Psoas muscle (tissue), 8 donors: ENCODE results near the gene POLN. TPM values are rescaled to one million over a fixed set of nuclear protein-coding genes. Genes with fewer than 3 reads are reported as not detected.

Experiments
- ATAC-seq, 4 donors: fragments of 200-7000 bp; cut with Tn5 transposase; one replicate each; pipeline ENCODE4 v1.9.1; 2020; ENCODE audit warnings: moderate library complexity in 3 of 4, mild to moderate bottlenecking in 2 of 4
- DNase-seq, 2 donors: peaks; one replicate each; pipeline ENCODE4 v3.0.0-alpha.2; 2020
- H3K27ac ChIP-seq: fragments of 200-600 bp; one replicate; pipeline ENCODE4 v1.8.0; 2022
- H3K27me3 ChIP-seq, 3 donors: fragments of 200-600 bp in 1 of 3; one replicate each; pipeline versions ENCODE4 v1.6.1 to v1.8.0; 2013 to 2022; ENCODE audit warnings: low read length in 2 of 3, mild to moderate bottlenecking in 2 of 3, moderate library complexity in 1 of 3; ENCODE audit not compliant: insufficient read depth in 3 of 3
- H3K36me3 ChIP-seq, 2 donors: fragments of 200-600 bp in 1 of 2; one replicate each; pipeline versions ENCODE4 v1.6.1 to v1.8.0; 2013 to 2022; ENCODE audit warnings: low read depth in 1 of 2, mild to moderate bottlenecking in 1 of 2, moderate library complexity in 1 of 2; ENCODE audit not compliant: insufficient read depth in 1 of 2
- H3K4me1 ChIP-seq: fragments of 200-600 bp; one replicate; pipeline ENCODE4 v1.8.0; 2022
- H3K4me3 ChIP-seq: fragments of 200-600 bp; one replicate; pipeline ENCODE4 v1.8.0; 2022; ENCODE audit warnings: mild to moderate bottlenecking
- H3K9me3 ChIP-seq: fragments of 200-600 bp; one replicate; pipeline ENCODE4 v1.8.0; 2022
- CTCF ChIP-seq: fragments of 200-600 bp; IDR thresholded peaks from one replicate; pipeline ENCODE4 v1.8.0; 2022; ENCODE audit warnings: antibody characterized with exemption
- WGBS, 3 donors: extraction: QIAGEN DNeasy Blood & Tissue Kit; methylation state at CpG; one replicate each; pipeline versions ENCODE4 v1.1.6 to v1.1.7; 2013; 5-methylcytosine and 5-hydroxymethylcytosine counted together
- intact Hi-C, 2 donors: fragments of 100-400 bp; cut with DNase I; formaldehyde crosslinking; loops; one replicate each; pipeline versions ENCODE4 v1.11.0 to v1.14.2; 2022
- polyA plus RNA-seq, 3 donors: library from polyadenylated mRNA; stranded (reverse); fragments of 200-250 nt; gene quantifications; one replicate each; pipeline ENCODE4 v1.2.3, GENCODE V29; 2013
- total RNA-seq, 4 donors: library from RNA; stranded (reverse); fragmentation: NEBNext Ultra II Directional in 2 of 4; extraction: Animal tissue kit (Norgen Biotek cat#: 25700) in 2 of 4; gene quantifications; one replicate each; pipeline versions ENCODE4 v1.2.1 to v1.2.4, GENCODE V29; 2021 to 2023
- donor health status: healthy with polysubstance abuse.
- donor health status: DM: no; HTN: no; CAD: no; lungs with moderate emphysema.
- donor health status: Bipolar disorder and iron deficiency.
- donor health status: healthy.
- donor health status: DM: yes; HTN: yes; CAD: no.
- donor health status: DM: no; HTN: no; CAD: no.
- donor health status: DM: no; HTN: no; CAD: no.
- donor health status: DM: yes; HTN: yes; CAD: no.

The POLN gene
- total and polyA plus RNA-seq, 7 donors = 0.44 to 3.0 (median 0.95) TPM

- 40 to 43% (median 40%) methylated on average over 5 of the region's 5 CpGs for WGBS, 3 donors
- H3K4me1 ChIP-seq = peaks cover 37% of the 10 kb centered on the region
- intact Hi-C loops = loop anchor here in 1 of 2 donors (2.0 to 5.0 kb wide), 2 partner anchors 17 to 173 kb away; partner anchors contain the start of genes CFAP99 and ZFYVE28
- no peak overlapping the region for H3K4me3 ChIP-seq
- peak overlapping the region; percentile 12 for H3K27ac ChIP-seq
- TF ChIP-seq CTCF = peak; percentile 5
- ATAC-seq = no peak
- peak; percentile 58 to 74 for DNase-seq
- no peaks in the 10 kb centered on the region for H3K9me3 ChIP-seq
- H3K36me3 ChIP-seq = peaks cover 0 to 29% of the 10 kb centered on the region in 2 donors
- no peaks in the 10 kb centered on the region for H3K27me3 ChIP-seq
Observed at GRCh38 chr4:2243681-2244380, 1.9 kb upstream of the POLN start.

GRCh38 chr4:2241003-2241402 is 918 bp downstream of the POLN start:
- Histone ChIP-seq H3K9me3 (no peaks in the 10 kb centered on the region), H3K4me3 (peak overlapping the region; percentile 93), H3K27ac (peak overlapping the region; percentile 70), H3K36me3 (peaks cover 0 to 37% of the 10 kb centered on the region in 2 donors), H3K4me1 (peaks cover 45% of the 10 kb centered on the region), H3K27me3 (no peaks in the 10 kb centered on the region)
- TF ChIP-seq CTCF = no peak
- ATAC-seq (no peak), DNase-seq (no peak)
- WGBS, 3 donors = 8 to 12% (median 12%) methylated on average over 7 of the region's 7 CpGs
- intact Hi-C loops = loop anchor here in 1 of 2 donors (5.0 kb wide), 1 partner anchor 176 kb away; the partner anchor contains the start of genes CFAP99 and ZFYVE28

GRCh38 chr4:2236944-2237666 is 4.8 kb downstream of the POLN start:
- Histone ChIP-seq H3K27me3 (no peaks in the 10 kb centered on the region), H3K9me3 (no peaks in the 10 kb centered on the region), H3K4me3 (no peak overlapping the region), H3K27ac (no peak overlapping the region), H3K4me1 (peaks cover 32% of the 10 kb centered on the region), H3K36me3 (peaks cover 0 to 64% of the 10 kb centered on the region in 2 donors)
- no peak for TF ChIP-seq CTCF
- DNase-seq = no peak
- WGBS, 3 donors = 59 to 65% (median 64%) methylated on average over 3 of the region's 3 CpGs
- ATAC-seq = no peak
- intact Hi-C loops = no loop called here

GRCh38 chr4:2231082-2231481 is 10.8 kb downstream of the POLN start:
- no peak overlapping the region for H3K4me3 ChIP-seq
- no peak overlapping the region for H3K27ac ChIP-seq
- ATAC-seq (no peak), DNase-seq (no peak)
- 98 to 99% (median 98%) methylated on average over 6 of the region's 6 CpGs for WGBS, 3 donors
- TF ChIP-seq CTCF = no peak
- intact Hi-C loops = no loop called here
- no peaks in the 10 kb centered on the region for H3K4me1 ChIP-seq
- no peaks in the 10 kb centered on the region for H3K9me3 ChIP-seq
- H3K36me3 ChIP-seq = peaks cover 0 to 44% of the 10 kb centered on the region in 2 donors
- no peaks in the 10 kb centered on the region for H3K27me3 ChIP-seq
